T follicular helper cell (primary cell): ENCODE data around the gene MXRA5.
"Not testable (repeated sequence)": the region's sequence is repeated elsewhere in the genome, so short reads cannot be mapped to it uniquely, and the experiment has no call there.

Experiments used
- DNase-seq: peaks from one replicate; pipeline ENCODE4 v3.0.0-alpha.2; 2020; ENCODE audit warnings: low read depth

The MXRA5 gene

GRCh38 chrX:3320471-3321046 lies 25.9 kb downstream of the MXRA5 start:
- DNase-seq, result no peak

GRCh38 chrX:3317191-3317718 lies 29.2 kb downstream of the MXRA5 start:
- DNase-seq, result no peak

GRCh38 chrX:3312109-3312508 lies 34.3 kb downstream of the MXRA5 start:
- no peak for DNase-seq

GRCh38 chrX:3307881-3308280 lies 38.6 kb downstream of the MXRA5 start:
- no peak for DNase-seq

- no peak for DNase-seq
Observed at GRCh38 chrX:3299636-3300035, 46.8 kb downstream of the MXRA5 start.

- DNase-seq, result no peak
Observed at GRCh38 chrX:3295731-3296130, 50.7 kb downstream of the MXRA5 start.

GRCh38 chrX:3293251-3293650 lies 53.2 kb downstream of the MXRA5 start:
- DNase-seq, result no peak

GRCh38 chrX:3290561-3290960 lies 55.9 kb downstream of the MXRA5 start:
- no peak for DNase-seq

- DNase-seq, result no peak
Observed at GRCh38 chrX:3286196-3286945, 60.1 kb downstream of the MXRA5 start.

- DNase-seq, result no peak
Observed at GRCh38 chrX:3280706-3281105, 65.7 kb downstream of the MXRA5 start.

- not testable (repeated sequence) for DNase-seq
Observed at GRCh38 chrX:3273668-3274067, 72.8 kb downstream of the MXRA5 start.

- no peak for DNase-seq
Observed at GRCh38 chrX:3271834-3272186, 74.6 kb downstream of the MXRA5 start.

- DNase-seq, result no peak
Observed at GRCh38 chrX:3271183-3271833, 75.1 kb downstream of the MXRA5 start.

GRCh38 chrX:3268829-3269228 lies 77.6 kb downstream of the MXRA5 start:
- DNase-seq, result no peak

GRCh38 chrX:3263681-3264126 lies 82.7 kb downstream of the MXRA5 start:
- no peak for DNase-seq

GRCh38 chrX:3262901-3263300 lies 83.6 kb downstream of the MXRA5 start:
- DNase-seq, result no peak
